NT2/D1 (cell line): Measurements from ENCODE around the gene ARHGAP21.

ENCODE experiments used
- SUZ12 ChIP-seq: IDR thresholded peaks from 2 replicates; pipeline ENCODE4 v1.6.1; 2011; ENCODE audit not compliant: insufficient read length, insufficient read depth; ENCODE audit errors: extremely low read depth
- YY1 ChIP-seq: IDR thresholded peaks from 2 replicates; pipeline ENCODE4 v1.6.1; 2011; ENCODE audit not compliant: insufficient read length, insufficient read depth
- ZNF274 ChIP-seq: IDR thresholded peaks from 2 replicates; pipeline ENCODE4 v1.6.1; 2011; ENCODE audit warnings: mild to moderate bottlenecking, low read depth, low read length

DNA sequence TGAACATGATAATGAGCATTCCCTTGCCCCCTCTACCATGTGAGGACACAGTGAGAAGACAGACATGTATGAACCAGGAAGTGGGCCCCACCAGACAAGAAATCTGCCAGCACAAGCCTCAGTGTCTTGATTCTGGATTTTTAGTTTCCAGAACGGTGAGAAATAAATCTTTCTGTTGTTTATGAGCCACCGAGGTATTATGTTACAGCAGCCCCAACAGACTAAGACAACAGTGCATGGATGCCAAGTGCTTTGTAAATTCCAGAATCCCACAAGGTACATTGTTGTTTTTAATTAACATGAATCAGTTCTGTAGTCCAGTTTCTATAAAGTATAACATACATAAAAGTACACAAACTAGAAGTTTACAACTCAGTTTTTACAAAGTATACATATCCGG lies 162.2 kb downstream of the ARHGAP21 start:
- TF ChIP-seq YY1: no peak
- no peak for TF ChIP-seq SUZ12
- TF ChIP-seq ZNF274: no peak
